OCI-LY7 (cell line): ENCODE results near the gene ERC1.

Source experiments
- CTCF ChIP-seq: fragments of 200-600 bp; sonication (generic); conservative IDR thresholded peaks from 2 replicates; pipeline ENCODE4 v1.5.1; 2014; ENCODE audit warnings: mild to moderate bottlenecking, antibody characterized with exemption, low read length, moderate library complexity, mixed read lengths
- EZH2phosphoT487 ChIP-seq: fragments of 200-600 bp; sonication (generic); IDR thresholded peaks from 2 replicates; pipeline ENCODE4 v1.6.1; 2018; ENCODE audit warnings: low read depth, borderline replicate concordance, mild to moderate bottlenecking, mixed run types, antibody characterized with exemption, low read length, moderate library complexity, mixed read lengths

GRCh38 chr12:1256285-1256684 is 265.3 kb downstream of the ERC1 start:
- TF ChIP-seq CTCF: no peak
- TF ChIP-seq EZH2phosphoT487: no peak
